KMS-11 (cell line): ENCODE results near the gene ASPRV1.

ENCODE experiments used
- H2AFZ ChIP-seq: fragments of 200-600 bp; sonication (generic); 2 replicates; pipeline ENCODE4 v1.6.1; 2016; ENCODE audit warnings: antibody characterized with exemption, mixed run types, low read depth
- H3K27ac ChIP-seq: fragments of 200-600 bp; sonication (generic); 2 replicates; pipeline ENCODE4 v1.6.1; 2016; ENCODE audit warnings: mild to moderate bottlenecking, mixed run types
- H3K27me3 ChIP-seq: fragments of 200-600 bp; sonication (generic); 2 replicates; pipeline ENCODE4 v1.6.1; 2017; ENCODE audit warnings: mild to moderate bottlenecking, low read depth, mixed run types, moderate library complexity; ENCODE audit not compliant: insufficient read depth
- H3K36me3 ChIP-seq: fragments of 200-600 bp; sonication (generic); 2 replicates; pipeline ENCODE4 v1.6.1; 2017; ENCODE audit warnings: mild to moderate bottlenecking, mixed run types; ENCODE audit not compliant: insufficient read depth
- H3K4me1 ChIP-seq: fragments of 200-600 bp; sonication (generic); 2 replicates; pipeline ENCODE4 v1.6.1; 2016; ENCODE audit warnings: mild to moderate bottlenecking, low read depth, mixed run types; ENCODE audit not compliant: poor library complexity, severe bottlenecking
- H3K4me2 ChIP-seq: fragments of 200-600 bp; sonication (generic); 2 replicates; pipeline ENCODE4 v1.7.0; 2016; ENCODE audit warnings: mild to moderate bottlenecking, mixed run types
- H3K4me3 ChIP-seq: fragments of 200-600 bp; sonication (generic); IDR thresholded peaks from 2 replicates; pipeline ENCODE4 v1.6.1; 2017; ENCODE audit warnings: low read depth, low read length, mixed read lengths; ENCODE audit not compliant: insufficient read depth
- H3K79me2 ChIP-seq: fragments of 200-600 bp; sonication (generic); 2 replicates; pipeline ENCODE4 v1.6.1; 2016; ENCODE audit warnings: low read depth, mixed run types; ENCODE audit not compliant: insufficient read depth
- H3K9ac ChIP-seq: fragments of 200-600 bp; sonication (generic); 2 replicates; pipeline ENCODE4 v1.6.1; 2016; ENCODE audit warnings: mild to moderate bottlenecking, mixed run types
- H4K20me1 ChIP-seq: fragments of 200-600 bp; sonication (generic); 2 replicates; pipeline ENCODE4 v1.6.1; 2016; ENCODE audit warnings: mild to moderate bottlenecking, mixed run types; ENCODE audit not compliant: insufficient read depth
- CTCF ChIP-seq: fragments of 200-600 bp; sonication (generic); conservative IDR thresholded peaks from 2 replicates; pipeline ENCODE4 v1.6.1; 2017; ENCODE audit warnings: low read depth, mild to moderate bottlenecking, antibody characterized with exemption, low read length, moderate library complexity, mixed read lengths

The ASPRV1 gene

DNA sequence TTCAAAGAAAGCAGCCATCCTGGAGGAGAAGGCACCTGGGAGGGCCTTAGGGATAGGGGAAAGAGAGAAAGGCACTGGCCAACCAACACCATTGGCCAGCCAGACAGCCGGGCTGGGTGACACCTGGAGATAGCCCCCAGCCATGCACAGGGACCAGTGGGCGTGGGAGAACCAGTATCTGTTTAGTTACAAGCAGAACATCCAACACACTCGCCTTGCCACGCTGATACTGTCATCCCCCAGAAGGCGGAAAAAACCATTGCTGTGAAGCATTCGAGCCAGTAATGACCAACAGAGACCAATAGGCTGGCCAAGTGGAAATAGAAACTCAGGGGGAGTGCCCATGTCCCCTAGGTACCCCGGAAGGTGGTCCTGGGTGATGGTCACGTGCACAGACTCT is 15.5 kb downstream of the ASPRV1 start:
- Histone ChIP-seq H3K27ac (no peak overlapping the region), H4K20me1 (no peaks in the 10 kb centered on the region), H3K27me3 (no peaks in the 10 kb centered on the region), H3K9ac (no peak overlapping the region), H3K79me2 (no peaks in the 10 kb centered on the region), H3K4me3 (no peak overlapping the region), H2AFZ (no peak overlapping the region), H3K4me1 (peaks cover 9% of the 10 kb centered on the region), H3K4me2 (no peak overlapping the region), H3K36me3 (no peaks in the 10 kb centered on the region)
- no peak for TF ChIP-seq CTCF

DNA sequence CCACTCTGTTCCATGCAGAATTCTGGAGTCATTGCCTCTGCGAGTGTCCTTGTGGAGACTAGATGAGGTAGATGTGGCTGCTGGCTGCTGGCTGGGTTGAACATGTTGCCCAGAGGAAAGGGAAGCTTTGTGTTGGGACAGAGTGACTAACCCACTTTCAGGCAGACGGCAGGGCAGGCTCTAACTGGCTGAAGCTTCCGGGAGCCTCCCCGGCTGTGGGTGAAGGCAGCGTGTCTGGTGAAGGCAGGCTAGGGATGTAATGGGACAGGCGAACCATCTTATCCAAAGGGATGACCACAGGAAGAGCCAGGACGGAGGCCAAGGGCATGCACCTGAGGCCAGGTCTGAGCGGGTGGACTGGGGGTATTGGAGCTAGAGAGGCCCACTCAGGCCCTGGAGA is 16.0 kb downstream of the ASPRV1 start:
- Histone ChIP-seq H4K20me1 (no peaks in the 10 kb centered on the region), H3K27ac (no peak overlapping the region), H3K79me2 (no peaks in the 10 kb centered on the region), H3K36me3 (no peaks in the 10 kb centered on the region), H3K9ac (no peak overlapping the region), H3K27me3 (no peaks in the 10 kb centered on the region), H3K4me2 (no peak overlapping the region), H3K4me3 (no peak overlapping the region), H2AFZ (no peak overlapping the region), H3K4me1 (peaks cover 9% of the 10 kb centered on the region)
- no peak for TF ChIP-seq CTCF

- no peaks in the 10 kb centered on the region for H3K36me3 ChIP-seq
- peaks cover 9% of the 10 kb centered on the region for H3K4me1 ChIP-seq
- no peak overlapping the region for H3K4me2 ChIP-seq
- H4K20me1 ChIP-seq = no peaks in the 10 kb centered on the region
- no peak for TF ChIP-seq CTCF
- no peaks in the 10 kb centered on the region for H3K79me2 ChIP-seq
- no peak overlapping the region for H3K4me3 ChIP-seq
- H3K27ac ChIP-seq = no peak overlapping the region
- H2AFZ ChIP-seq = no peak overlapping the region
- no peaks in the 10 kb centered on the region for H3K27me3 ChIP-seq
- no peak overlapping the region for H3K9ac ChIP-seq
Measured at GRCh38 chr2:69944756-69945155, 16.7 kb downstream of the ASPRV1 start.

- Histone ChIP-seq H3K27me3 (no peaks in the 10 kb centered on the region), H4K20me1 (no peaks in the 10 kb centered on the region), H2AFZ (no peak overlapping the region), H3K36me3 (no peaks in the 10 kb centered on the region), H3K4me3 (no peak overlapping the region), H3K9ac (no peak overlapping the region), H3K79me2 (no peaks in the 10 kb centered on the region), H3K4me2 (no peak overlapping the region), H3K4me1 (peaks cover 9% of the 10 kb centered on the region), H3K27ac (no peak overlapping the region)
- TF ChIP-seq CTCF = no peak
Measured at GRCh38 chr2:69943843-69944525, 17.4 kb downstream of the ASPRV1 start.
